Measurements from ENCODE around the gene ZNF571.

The ZNF571 gene

DNA sequence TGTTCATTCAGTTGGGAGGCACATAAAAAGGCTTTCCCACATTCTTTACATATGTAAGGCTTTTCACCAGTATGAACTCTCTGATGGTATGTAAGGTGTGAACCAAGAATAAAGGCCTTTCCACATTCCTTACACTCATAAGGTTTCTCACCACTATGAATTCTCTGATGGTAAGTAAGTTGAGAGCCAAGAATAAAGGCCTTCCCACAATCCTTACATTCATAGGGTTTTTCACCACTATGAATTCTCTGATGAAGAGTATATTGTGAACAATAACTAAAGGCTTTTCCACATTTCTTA is 29.3 kb downstream of the ZNF571 start:
- H3K4me3 ChIP-seq (ENCODE audit: control insufficient read depth, low read depth, low read length): no peak overlapping the region
- TF ChIP-seq, protein P1, sequence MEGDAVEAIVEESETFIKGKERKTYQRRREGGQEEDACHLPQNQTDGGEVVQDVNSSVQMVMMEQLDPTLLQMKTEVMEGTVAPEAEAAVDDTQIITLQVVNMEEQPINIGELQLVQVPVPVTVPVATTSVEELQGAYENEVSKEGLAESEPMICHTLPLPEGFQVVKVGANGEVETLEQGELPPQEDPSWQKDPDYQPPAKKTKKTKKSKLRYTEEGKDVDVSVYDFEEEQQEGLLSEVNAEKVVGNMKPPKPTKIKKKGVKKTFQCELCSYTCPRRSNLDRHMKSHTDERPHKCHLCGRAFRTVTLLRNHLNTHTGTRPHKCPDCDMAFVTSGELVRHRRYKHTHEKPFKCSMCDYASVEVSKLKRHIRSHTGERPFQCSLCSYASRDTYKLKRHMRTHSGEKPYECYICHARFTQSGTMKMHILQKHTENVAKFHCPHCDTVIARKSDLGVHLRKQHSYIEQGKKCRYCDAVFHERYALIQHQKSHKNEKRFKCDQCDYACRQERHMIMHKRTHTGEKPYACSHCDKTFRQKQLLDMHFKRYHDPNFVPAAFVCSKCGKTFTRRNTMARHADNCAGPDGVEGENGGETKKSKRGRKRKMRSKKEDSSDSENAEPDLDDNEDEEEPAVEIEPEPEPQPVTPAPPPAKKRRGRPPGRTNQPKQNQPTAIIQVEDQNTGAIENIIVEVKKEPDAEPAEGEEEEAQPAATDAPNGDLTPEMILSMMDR (IDR thresholded peaks at IDR 0.05; ENCODE audit: control insufficient read depth, insufficient read depth, low read depth, low read length, missing control alignments): no peak
- DNase-seq (ENCODE audit: low read depth): no peak

GRCh38 chr19:37564624-37565369 is 29.8 kb downstream of the ZNF571 start:
- TF ChIP-seq, protein P1 (IDR thresholded peaks at IDR 0.05; ENCODE audit: control insufficient read depth, insufficient read depth, low read depth, low read length, missing control alignments): no peak
- no peak for DNase-seq (ENCODE audit: low read depth)
- no peak overlapping the region for H3K4me3 ChIP-seq (ENCODE audit: control insufficient read depth, low read depth, low read length)

DNA sequence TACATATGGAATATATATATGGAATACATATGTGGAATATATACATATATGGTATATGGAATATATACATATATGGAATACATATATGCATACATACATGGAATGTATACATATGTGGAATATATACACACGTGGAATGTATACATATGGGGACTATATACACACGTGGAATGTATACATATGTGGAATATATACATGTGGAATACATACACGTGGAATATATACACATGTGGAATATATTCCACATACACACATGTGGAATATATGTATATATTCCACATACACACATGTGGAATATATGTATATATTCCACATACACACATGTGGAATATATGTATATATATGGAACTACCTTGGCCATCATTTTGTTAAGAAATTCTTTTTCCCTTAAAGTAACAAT is 31.1 kb downstream of the ZNF571 start:
- no peak for DNase-seq (ENCODE audit: low read depth)
- H3K4me3 ChIP-seq (ENCODE audit: control insufficient read depth, low read depth, low read length): no peak overlapping the region
- TF ChIP-seq, protein P1 (IDR thresholded peaks at IDR 0.05; ENCODE audit: control insufficient read depth, insufficient read depth, low read depth, low read length, missing control alignments): no peak

GRCh38 chr19:37551129-37551993 is 43.2 kb downstream of the ZNF571 start:
- DNase-seq (ENCODE audit: low read depth): no peak
- H3K4me3 ChIP-seq (ENCODE audit: control insufficient read depth, low read depth, low read length): peak overlapping the region; percentile 88
- TF ChIP-seq, protein P1 (IDR thresholded peaks at IDR 0.05; ENCODE audit: control insufficient read depth, insufficient read depth, low read depth, low read length, missing control alignments): peak; percentile 59

DNA sequence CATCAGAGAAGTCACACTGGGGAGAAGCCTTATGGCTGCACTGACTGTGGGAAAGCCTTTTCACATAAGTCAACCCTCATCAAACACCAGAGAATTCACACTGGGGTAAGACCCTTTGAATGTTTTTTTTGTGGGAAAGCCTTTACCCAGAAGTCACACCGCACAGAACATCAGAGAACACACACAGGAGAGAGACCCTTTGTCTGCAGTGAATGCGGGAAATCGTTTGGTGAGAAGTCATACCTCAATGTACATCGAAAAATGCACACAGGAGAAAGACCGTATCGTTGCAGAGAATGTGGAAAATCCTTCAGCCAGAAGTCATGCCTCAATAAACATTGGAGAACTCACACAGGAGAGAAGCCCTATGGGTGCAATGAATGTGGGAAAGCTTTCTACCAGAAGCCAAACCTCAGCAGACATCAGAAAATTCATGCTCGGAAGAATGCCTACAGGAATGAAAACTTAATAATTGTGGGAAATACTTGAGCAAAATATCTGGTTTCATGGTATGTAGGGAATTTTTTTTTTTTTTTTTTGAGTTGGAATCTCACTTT is 57.1 kb downstream of the ZNF571 start:
- TF ChIP-seq, protein P1 (IDR thresholded peaks at IDR 0.05; ENCODE audit: control insufficient read depth, insufficient read depth, low read depth, low read length, missing control alignments): no peak
- H3K4me3 ChIP-seq (ENCODE audit: control insufficient read depth, low read depth, low read length): no peak overlapping the region
- no peak for DNase-seq (ENCODE audit: low read depth)

DNA sequence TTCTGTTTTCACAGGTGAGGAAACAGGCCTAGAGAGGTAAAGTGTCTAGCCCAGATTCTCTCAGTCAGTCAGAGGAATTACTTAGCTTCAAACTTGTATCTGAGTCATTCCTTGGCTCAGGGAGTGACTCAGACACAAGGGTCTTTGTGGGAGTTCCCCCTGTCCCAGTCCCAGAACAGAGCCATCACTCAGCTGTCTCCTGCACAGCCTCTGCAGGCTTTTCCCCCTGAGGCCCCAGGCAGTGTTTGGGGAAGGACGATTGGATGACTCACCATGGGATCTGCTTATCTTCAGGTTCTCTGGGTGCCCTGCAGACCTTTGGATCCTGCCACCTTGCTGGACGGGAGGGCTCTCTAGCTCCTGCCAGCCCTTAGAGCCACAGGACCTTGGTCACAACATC is 74.7 kb downstream of the ZNF571 start:
- H3K4me3 ChIP-seq (ENCODE audit: control insufficient read depth, low read depth, low read length): no peak overlapping the region
- TF ChIP-seq, protein P1 (IDR thresholded peaks at IDR 0.05; ENCODE audit: control insufficient read depth, insufficient read depth, low read depth, low read length, missing control alignments): no peak
- DNase-seq (ENCODE audit: low read depth): no peak
